ENCODE data around the gene KNDC1.

The KNDC1 gene

DNA sequence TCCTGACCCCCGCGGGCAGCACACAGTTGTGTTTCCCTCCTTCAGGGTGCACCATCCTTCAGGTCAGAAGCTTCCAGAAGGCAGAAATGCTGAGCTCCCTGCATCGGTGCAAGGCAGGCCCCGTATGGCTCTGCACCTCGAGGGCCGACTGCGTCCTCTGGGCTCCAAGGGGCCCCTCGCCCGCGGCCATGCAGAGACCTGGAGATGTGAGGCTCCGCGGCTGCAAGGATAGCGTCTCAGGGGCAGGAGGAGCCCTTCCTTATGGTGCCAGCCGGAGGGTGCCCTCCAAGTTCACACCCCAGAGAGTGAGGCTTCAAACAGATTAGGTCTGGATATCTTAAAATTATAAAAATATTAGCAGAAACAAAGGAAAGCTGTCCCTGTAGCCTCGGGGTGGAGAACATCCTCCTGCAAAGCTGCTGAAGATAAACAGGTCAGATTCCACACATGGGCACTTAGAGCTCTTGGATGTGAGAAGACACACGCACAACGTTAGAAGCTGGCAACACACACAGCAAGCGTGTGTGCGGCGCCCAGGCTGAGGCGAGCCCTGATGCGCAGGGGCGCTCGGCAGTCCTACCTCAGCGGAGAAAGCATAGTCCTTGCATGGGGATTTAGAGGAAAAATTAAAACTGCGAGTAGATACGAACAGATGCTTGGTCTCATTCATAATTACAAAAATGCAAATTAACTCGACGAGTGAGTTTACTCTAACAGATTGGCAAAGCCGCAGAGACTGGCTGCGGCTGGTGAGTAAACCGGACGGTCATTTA, 20.4 kb downstream of the KNDC1 start:
- no peaks in the 10 kb centered on the region for H3K27me3 ChIP-seq (ENCODE audit: control insufficient read depth, insufficient read depth, low read length)

GRCh38 chr10:133180965-133181639, 21.1 kb downstream of the KNDC1 start:
- Histone ChIP-seq H3K4me3 (ENCODE audit: low read depth, low read length) (no peak overlapping the region), H3K4me1 (ENCODE audit: control insufficient read depth, insufficient read depth, low read length) (no peaks in the 10 kb centered on the region), H3K9me3 (ENCODE audit: control insufficient read depth, insufficient read depth, low read length) (no peaks in the 10 kb centered on the region), H3K36me3 (ENCODE audit: control insufficient read depth, insufficient read depth, low read length) (peaks cover 24% of the 10 kb centered on the region), H3K27me3 (ENCODE audit: control insufficient read depth, insufficient read depth, low read length) (no peaks in the 10 kb centered on the region), H3K9ac (ENCODE audit: low read depth, low read length) (no peak overlapping the region)

More for the DNA sequence above, 20.4 kb downstream of the KNDC1 start:
- Histone ChIP-seq H3K36me3 (ENCODE audit: control insufficient read depth, insufficient read depth, low read length) (peaks cover 24% of the 10 kb centered on the region), H3K4me1 (ENCODE audit: control insufficient read depth, insufficient read depth, low read length) (no peaks in the 10 kb centered on the region), H3K9ac (ENCODE audit: low read depth, low read length) (no peak overlapping the region), H3K4me3 (ENCODE audit: low read depth, low read length) (no peak overlapping the region), H3K9me3 (ENCODE audit: control insufficient read depth, insufficient read depth, low read length) (no peaks in the 10 kb centered on the region)

DNA sequence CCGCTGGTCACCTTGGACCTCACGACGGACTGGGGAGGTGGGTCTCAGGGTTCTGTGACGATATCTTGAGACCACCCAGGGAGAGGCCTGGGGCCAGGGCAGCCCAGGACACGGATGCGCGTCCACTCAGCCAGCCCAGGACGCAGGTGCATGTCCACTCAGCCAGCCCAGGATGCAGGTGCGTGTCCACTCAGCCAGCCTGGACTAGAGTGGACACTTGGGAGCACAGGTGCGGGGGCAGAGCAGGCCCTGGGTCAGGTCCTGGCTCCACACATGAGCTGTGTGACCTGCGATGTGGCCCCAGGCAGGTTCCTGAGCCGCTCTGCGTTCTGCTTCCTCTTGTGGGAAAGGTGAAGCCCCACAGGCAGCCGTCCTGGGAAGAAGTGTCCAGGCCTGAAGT, 22.2 kb downstream of the KNDC1 start:
- H3K9ac ChIP-seq (ENCODE audit: low read depth, low read length) = no peak overlapping the region
- H3K36me3 ChIP-seq (ENCODE audit: control insufficient read depth, insufficient read depth, low read length) = peaks cover 22% of the 10 kb centered on the region
- no peaks in the 10 kb centered on the region for H3K27me3 ChIP-seq (ENCODE audit: control insufficient read depth, insufficient read depth, low read length)
- no peaks in the 10 kb centered on the region for H3K9me3 ChIP-seq (ENCODE audit: control insufficient read depth, insufficient read depth, low read length)
- H3K4me1 ChIP-seq (ENCODE audit: control insufficient read depth, insufficient read depth, low read length) = no peaks in the 10 kb centered on the region
- no peak overlapping the region for H3K4me3 ChIP-seq (ENCODE audit: low read depth, low read length)

GRCh38 chr10:133182791-133183645, 23.0 kb downstream of the KNDC1 start:
- no peak overlapping the region for H3K4me3 ChIP-seq (ENCODE audit: low read depth, low read length)
- no peaks in the 10 kb centered on the region for H3K27me3 ChIP-seq (ENCODE audit: control insufficient read depth, insufficient read depth, low read length)
- no peak overlapping the region for H3K9ac ChIP-seq (ENCODE audit: low read depth, low read length)
- H3K9me3 ChIP-seq (ENCODE audit: control insufficient read depth, insufficient read depth, low read length) = no peaks in the 10 kb centered on the region
- H3K36me3 ChIP-seq (ENCODE audit: control insufficient read depth, insufficient read depth, low read length) = peaks cover 25% of the 10 kb centered on the region
- H3K4me1 ChIP-seq (ENCODE audit: control insufficient read depth, insufficient read depth, low read length) = no peaks in the 10 kb centered on the region

GRCh38 chr10:133183646-133184378, 23.8 kb downstream of the KNDC1 start:
- no peaks in the 10 kb centered on the region for H3K9me3 ChIP-seq (ENCODE audit: control insufficient read depth, insufficient read depth, low read length)
- peaks cover 27% of the 10 kb centered on the region for H3K36me3 ChIP-seq (ENCODE audit: control insufficient read depth, insufficient read depth, low read length)
- no peak overlapping the region for H3K9ac ChIP-seq (ENCODE audit: low read depth, low read length)
- no peaks in the 10 kb centered on the region for H3K4me1 ChIP-seq (ENCODE audit: control insufficient read depth, insufficient read depth, low read length)
- no peak overlapping the region for H3K4me3 ChIP-seq (ENCODE audit: low read depth, low read length)
- no peaks in the 10 kb centered on the region for H3K27me3 ChIP-seq (ENCODE audit: control insufficient read depth, insufficient read depth, low read length)

DNA sequence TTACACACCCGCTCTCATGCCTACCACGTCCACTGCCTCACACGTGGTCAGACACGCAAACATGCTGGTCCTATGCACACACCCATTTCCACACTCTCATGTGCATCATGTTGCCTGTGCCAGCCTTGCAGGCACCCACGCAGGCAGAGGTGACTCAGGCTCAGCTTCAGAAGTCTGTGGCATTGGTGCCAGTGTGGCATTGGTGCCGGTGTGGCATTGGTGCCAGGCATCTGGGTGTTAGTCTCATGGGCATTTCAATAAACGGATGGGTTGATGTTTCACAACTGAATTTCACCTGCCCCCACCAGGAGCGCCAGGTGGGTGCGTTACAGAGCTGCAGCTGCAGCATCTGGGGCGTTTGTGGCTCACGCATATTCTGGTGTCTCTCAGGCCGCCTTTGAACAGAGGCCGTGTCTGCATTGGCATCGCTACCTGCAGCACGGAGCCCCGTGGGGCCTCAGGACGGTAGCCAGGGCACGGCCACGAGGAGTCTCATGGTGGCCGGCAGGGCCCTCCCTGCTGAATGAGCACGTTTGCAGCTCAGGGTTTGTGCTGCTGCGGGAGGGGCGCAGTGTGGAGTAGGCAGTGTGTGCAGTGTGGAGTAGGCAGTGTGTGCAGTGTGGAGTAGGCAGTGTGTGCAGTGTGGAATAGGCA, 24.7 kb downstream of the KNDC1 start:
- H3K27me3 ChIP-seq (ENCODE audit: control insufficient read depth, insufficient read depth, low read length) = no peaks in the 10 kb centered on the region
- H3K4me3 ChIP-seq (ENCODE audit: low read depth, low read length) = no peak overlapping the region
- no peaks in the 10 kb centered on the region for H3K4me1 ChIP-seq (ENCODE audit: control insufficient read depth, insufficient read depth, low read length)
- no peak overlapping the region for H3K9ac ChIP-seq (ENCODE audit: low read depth, low read length)
- no peaks in the 10 kb centered on the region for H3K9me3 ChIP-seq (ENCODE audit: control insufficient read depth, insufficient read depth, low read length)
- H3K36me3 ChIP-seq (ENCODE audit: control insufficient read depth, insufficient read depth, low read length) = peaks cover 27% of the 10 kb centered on the region

DNA sequence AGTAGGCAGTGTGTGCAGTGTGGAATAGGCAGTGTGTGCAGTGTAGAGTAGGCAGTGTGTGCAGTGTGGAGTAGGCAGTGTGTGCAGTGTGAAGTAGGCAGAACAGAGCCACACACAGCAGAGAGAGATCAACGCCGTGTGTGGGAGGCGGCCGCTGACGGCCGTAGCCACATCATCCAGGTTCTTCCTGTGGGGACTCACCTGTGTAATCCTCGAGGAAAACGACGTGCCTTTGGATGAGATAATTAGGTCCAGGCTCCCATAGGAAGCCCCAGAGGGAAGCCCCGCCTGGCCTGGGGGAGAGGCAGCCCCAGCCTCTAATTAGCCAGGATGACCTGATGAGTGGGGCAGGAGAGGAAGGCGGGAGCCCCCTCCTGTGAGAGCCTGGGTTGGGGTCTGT, 25.4 kb downstream of the KNDC1 start:
- no peaks in the 10 kb centered on the region for H3K27me3 ChIP-seq (ENCODE audit: control insufficient read depth, insufficient read depth, low read length)
- H3K9me3 ChIP-seq (ENCODE audit: control insufficient read depth, insufficient read depth, low read length) = no peaks in the 10 kb centered on the region
- H3K9ac ChIP-seq (ENCODE audit: low read depth, low read length) = no peak overlapping the region
- H3K4me3 ChIP-seq (ENCODE audit: low read depth, low read length) = no peak overlapping the region
- H3K4me1 ChIP-seq (ENCODE audit: control insufficient read depth, insufficient read depth, low read length) = no peaks in the 10 kb centered on the region
- peaks cover 26% of the 10 kb centered on the region for H3K36me3 ChIP-seq (ENCODE audit: control insufficient read depth, insufficient read depth, low read length)

GRCh38 chr10:133185916-133186315, 25.9 kb downstream of the KNDC1 start:
- peaks cover 23% of the 10 kb centered on the region for H3K36me3 ChIP-seq (ENCODE audit: control insufficient read depth, insufficient read depth, low read length)
- H3K4me3 ChIP-seq (ENCODE audit: low read depth, low read length) = no peak overlapping the region
- no peaks in the 10 kb centered on the region for H3K9me3 ChIP-seq (ENCODE audit: control insufficient read depth, insufficient read depth, low read length)
- H3K9ac ChIP-seq (ENCODE audit: low read depth, low read length) = no peak overlapping the region
- no peaks in the 10 kb centered on the region for H3K4me1 ChIP-seq (ENCODE audit: control insufficient read depth, insufficient read depth, low read length)
- no peaks in the 10 kb centered on the region for H3K27me3 ChIP-seq (ENCODE audit: control insufficient read depth, insufficient read depth, low read length)

GRCh38 chr10:133186416-133187090, 26.5 kb downstream of the KNDC1 start:
- Histone ChIP-seq H3K36me3 (ENCODE audit: control insufficient read depth, insufficient read depth, low read length) (peaks cover 27% of the 10 kb centered on the region), H3K4me1 (ENCODE audit: control insufficient read depth, insufficient read depth, low read length) (no peaks in the 10 kb centered on the region), H3K9me3 (ENCODE audit: control insufficient read depth, insufficient read depth, low read length) (peaks cover under 1% of the 10 kb centered on the region), H3K9ac (ENCODE audit: low read depth, low read length) (no peak overlapping the region), H3K4me3 (ENCODE audit: low read depth, low read length) (no peak overlapping the region), H3K27me3 (ENCODE audit: control insufficient read depth, insufficient read depth, low read length) (no peaks in the 10 kb centered on the region)

- Histone ChIP-seq H3K9ac (ENCODE audit: low read depth, low read length) (no peak overlapping the region), H3K36me3 (ENCODE audit: control insufficient read depth, insufficient read depth, low read length) (peaks cover 28% of the 10 kb centered on the region), H3K27me3 (ENCODE audit: control insufficient read depth, insufficient read depth, low read length) (no peaks in the 10 kb centered on the region), H3K4me3 (ENCODE audit: low read depth, low read length) (no peak overlapping the region), H3K4me1 (ENCODE audit: control insufficient read depth, insufficient read depth, low read length) (no peaks in the 10 kb centered on the region), H3K9me3 (ENCODE audit: control insufficient read depth, insufficient read depth, low read length) (peaks cover 5% of the 10 kb centered on the region)
These were observed 27.3 kb downstream of the KNDC1 start for GRCh38 chr10:133187091-133187905.
